NCI-H1092 (cell line): ENCODE measurements around the gene KLHL10.

ENCODE experiments used
- DNase-seq: peaks from one replicate; lab custom pipeline; 2025; lab: John Stamatoyannopoulos, UW

Gene KLHL10

GRCh38 chr17:41895617-41896016 is 58.0 kb downstream of the KLHL10 start:
- DNase-seq = no peak

GRCh38 chr17:41896726-41897125 is 59.1 kb downstream of the KLHL10 start:
- DNase-seq = no peak
